Activated CD4-positive, alpha-beta T cell treated with anti-CD3 and anti-CD28 coated beads for 36 hours (primary cell): Measurements from ENCODE around the gene COL4A1. TPM values are rescaled to one million over a fixed set of nuclear protein-coding genes. Genes with fewer than 3 reads are reported as not detected.

Source experiments
- ATAC-seq: fragments of 200-7000 bp; cut with Tn5 transposase; one replicate; pipeline ENCODE4 v1.10.0; 2021; ENCODE audit warnings: mild to moderate bottlenecking, moderate library complexity
- CTCF ChIA-PET: fragments of 350-600 bp; sonication (Branson Sonifier 250); formaldehyde crosslinking; loops from one replicate; lab custom pipeline; 2021; ENCODE audit warnings: antibody characterized with exemption; lab: Charles Lee
- POLR2A ChIA-PET: fragments of 350-600 bp; sonication (Branson Sonifier 250); formaldehyde crosslinking; loops from one replicate; lab custom pipeline; 2021; ENCODE audit warnings: antibody characterized with exemption, inconsistent platforms; lab: Charles Lee
- DNase-seq: peaks from one replicate; pipeline ENCODE4 v3.0.0-alpha.2; 2020
- H3K27ac Mint-ChIP-seq: one replicate; pipeline ENCODE4 v1.8.0; 2021; ENCODE audit warnings: mixed read lengths
- H3K27me3 Mint-ChIP-seq: one replicate; pipeline ENCODE4 v1.8.0; 2021; ENCODE audit warnings: mixed read lengths
- H3K36me3 Mint-ChIP-seq: one replicate; pipeline ENCODE4 v1.8.0; 2021; ENCODE audit warnings: low read depth, mixed read lengths
- H3K4me1 Mint-ChIP-seq: one replicate; pipeline ENCODE4 v1.8.0; 2021; ENCODE audit warnings: mixed read lengths
- H3K4me3 Mint-ChIP-seq: one replicate; pipeline ENCODE4 v1.8.0; 2021; ENCODE audit warnings: mild to moderate bottlenecking, moderate library complexity, mixed read lengths
- H3K9me3 Mint-ChIP-seq: one replicate; pipeline ENCODE4 v1.8.0; 2021; ENCODE audit warnings: low read depth, mixed read lengths
- intact Hi-C, 2 experiments: fragments of 100-400 bp; cut with DNase I in 1 of 2; cut with micrococcal nuclease in 1 of 2; formaldehyde crosslinking; loops; one replicate each; pipeline versions ENCODE4 v1.14.2 to v1.15.1; 2022 to 2024; cut with DNase I, micrococcal nuclease
- total RNA-seq, 2 experiments: library from RNA; stranded (reverse); gene quantifications; one replicate each; pipeline ENCODE4 v1.2.3, GENCODE V29; 2021

The COL4A1 gene
- total RNA-seq, 2 experiments from 2014 or later, result 0.14 TPM; not detected in 1

DNA sequence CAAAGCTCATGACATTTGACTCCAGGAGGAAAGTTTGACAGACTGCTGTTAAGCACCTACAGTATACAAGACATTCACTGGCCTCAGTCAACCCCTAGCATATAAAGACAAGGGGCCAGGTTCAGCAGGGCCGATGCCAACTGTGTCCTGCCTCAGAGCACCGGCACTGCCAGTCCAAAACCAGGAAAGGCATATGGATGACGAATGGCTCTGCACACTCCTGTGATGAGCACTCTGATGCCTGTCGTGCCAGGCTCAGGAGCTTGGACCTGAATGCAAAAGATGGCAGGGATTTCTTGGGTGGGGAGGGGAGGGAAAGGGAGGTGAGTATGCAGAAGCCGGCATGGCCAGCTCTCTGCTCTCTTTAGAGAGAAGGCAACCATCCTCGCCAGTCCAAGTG lies 38.9 kb downstream of the COL4A1 start:
- Mint-ChIP-seq H3K36me3 (no peaks in the 10 kb centered on the region), H3K9me3 (no peaks in the 10 kb centered on the region), H3K27me3 (peaks cover 15% of the 10 kb centered on the region), H3K27ac (no peak overlapping the region), H3K4me3 (no peak overlapping the region), H3K4me1 (no peaks in the 10 kb centered on the region)
- intact Hi-C loops, result no loop called here
- ATAC-seq (no peak), DNase-seq (no peak)
- ChIA-PET CTCF (interaction anchor here (0.6 to 0.8 kb wide), 2 partner anchors 9 to 324 kb away, joined by 3 to 4 read pairs; no protein-coding TSS in a partner anchor), POLR2A (no interaction called here)

DNA sequence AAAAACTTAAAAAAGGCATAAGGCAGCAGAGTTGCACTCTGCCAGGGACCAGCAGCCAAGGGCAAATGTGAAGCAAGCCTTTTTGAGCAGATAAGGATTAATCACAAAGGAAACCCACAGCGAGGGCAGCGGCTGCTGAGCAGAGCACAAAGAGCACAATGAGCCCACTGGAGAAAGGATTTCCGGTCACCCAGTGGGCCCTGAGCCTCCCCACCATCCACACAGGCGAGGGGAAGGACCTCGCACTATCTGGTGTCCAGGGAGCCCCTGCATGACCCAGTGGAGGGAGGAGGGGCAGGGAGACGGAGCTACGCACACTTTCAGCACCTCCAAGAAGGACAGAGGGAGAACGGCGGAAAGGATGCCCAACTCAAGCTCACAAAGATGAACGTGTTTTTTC lies 40.0 kb downstream of the COL4A1 start:
- CTCF ChIA-PET, result no interaction called here
- H3K9me3 Mint-ChIP-seq, result no peaks in the 10 kb centered on the region
- ATAC-seq (no peak), DNase-seq (no peak)
- H3K4me3 Mint-ChIP-seq, result no peak overlapping the region
- POLR2A ChIA-PET, result no interaction called here
- intact Hi-C loops, result no loop called here
- no peak overlapping the region for H3K27ac Mint-ChIP-seq
- H3K27me3 Mint-ChIP-seq, result peaks cover 21% of the 10 kb centered on the region
- H3K36me3 Mint-ChIP-seq, result no peaks in the 10 kb centered on the region
- H3K4me1 Mint-ChIP-seq, result no peaks in the 10 kb centered on the region

DNA sequence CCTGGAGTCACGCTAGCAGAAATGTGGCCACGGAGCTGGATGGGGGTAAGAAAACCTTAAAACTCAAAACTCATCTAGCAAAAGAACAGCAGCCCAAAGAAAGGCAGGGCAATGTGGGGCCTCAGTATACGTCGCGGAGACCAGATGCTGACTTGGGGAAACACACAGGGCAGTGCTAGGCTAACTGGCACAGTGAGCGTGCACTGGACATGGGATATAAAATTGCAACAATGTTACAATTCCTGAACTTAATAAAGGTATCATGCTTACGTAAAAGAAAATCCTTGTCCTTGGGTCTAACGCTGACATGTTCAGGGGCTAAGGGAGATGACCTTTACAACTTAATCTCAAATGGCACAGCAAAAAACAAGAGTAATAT lies 40.5 kb downstream of the COL4A1 start:
- Mint-ChIP-seq H3K27ac (no peak overlapping the region), H3K27me3 (peaks cover 26% of the 10 kb centered on the region), H3K9me3 (no peaks in the 10 kb centered on the region), H3K4me1 (no peaks in the 10 kb centered on the region), H3K36me3 (no peaks in the 10 kb centered on the region), H3K4me3 (no peak overlapping the region)
- DNase-seq (no peak), ATAC-seq (no peak)
- POLR2A ChIA-PET, result no interaction called here
- CTCF ChIA-PET, result interaction anchor here (0.9 kb wide), 1 partner anchor 13 kb away, joined by 4 read pairs; no protein-coding TSS in a partner anchor
- intact Hi-C loops, result no loop called here

DNA sequence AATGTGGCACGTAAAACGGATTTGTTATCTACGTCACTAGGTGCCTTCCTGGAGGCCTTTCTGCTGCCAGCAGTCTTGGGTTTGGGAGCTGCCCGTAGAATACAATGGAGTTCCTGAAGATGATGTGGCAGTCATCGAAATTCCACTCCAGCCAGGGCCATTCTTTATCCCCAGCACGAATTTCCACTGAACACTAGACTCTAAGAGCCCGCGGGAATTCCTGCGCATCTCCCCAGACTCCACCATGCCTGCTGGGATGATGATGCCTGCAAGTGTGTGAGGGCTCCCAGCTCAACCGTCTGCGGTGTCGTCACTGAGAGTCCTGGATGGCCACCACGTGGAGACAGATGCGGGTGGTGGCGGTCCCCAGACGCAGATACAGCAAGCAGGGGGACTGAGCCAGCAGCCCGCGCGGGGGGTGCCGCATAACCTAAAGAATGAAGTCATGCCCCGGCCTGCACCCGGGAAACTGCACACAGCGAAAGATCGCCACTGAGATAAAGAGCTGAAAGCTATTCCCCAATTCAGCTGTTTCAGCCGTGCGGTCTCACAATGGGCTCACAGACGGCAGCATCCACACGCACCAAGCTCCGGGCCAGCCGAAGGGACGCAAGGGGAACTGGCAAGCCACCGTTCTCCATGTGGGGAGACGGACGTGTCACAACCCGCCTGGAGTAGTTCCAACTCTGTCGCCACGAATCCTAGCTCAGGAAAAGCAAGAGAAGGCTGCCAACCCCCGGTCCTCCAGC lies 41.1 kb downstream of the COL4A1 start:
- no peaks in the 10 kb centered on the region for H3K9me3 Mint-ChIP-seq
- no peak overlapping the region for H3K27ac Mint-ChIP-seq
- intact Hi-C loops, result no loop called here
- H3K36me3 Mint-ChIP-seq, result no peaks in the 10 kb centered on the region
- H3K27me3 Mint-ChIP-seq, result peaks cover 26% of the 10 kb centered on the region
- POLR2A ChIA-PET, result no interaction called here
- ATAC-seq, result no peak
- no peak overlapping the region for H3K4me3 Mint-ChIP-seq
- DNase-seq, result no peak
- CTCF ChIA-PET, result interaction anchor here (0.9 kb wide), 1 partner anchor 12 kb away, joined by 4 read pairs; no protein-coding TSS in a partner anchor
- no peaks in the 10 kb centered on the region for H3K4me1 Mint-ChIP-seq

DNA sequence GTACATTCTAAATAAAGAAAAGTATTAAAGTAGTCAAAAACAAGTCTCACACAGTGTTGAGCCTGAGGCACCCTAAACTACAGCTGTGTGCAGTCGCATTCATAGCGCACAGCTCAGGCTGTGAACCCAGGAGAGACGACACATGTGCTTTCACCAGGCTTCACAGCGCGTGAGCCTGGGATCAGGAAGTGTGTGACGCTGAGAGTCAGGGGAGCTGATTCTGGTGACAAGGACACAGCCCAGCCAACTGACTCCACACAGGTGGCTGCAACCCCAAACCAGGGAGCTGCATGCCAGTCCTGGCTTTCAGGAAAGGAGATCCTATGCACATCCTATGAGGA lies 41.6 kb downstream of the COL4A1 start:
- no peaks in the 10 kb centered on the region for H3K36me3 Mint-ChIP-seq
- intact Hi-C loops, result no loop called here
- ChIA-PET CTCF (no interaction called here), POLR2A (no interaction called here)
- DNase-seq, result no peak
- no peaks in the 10 kb centered on the region for H3K9me3 Mint-ChIP-seq
- peaks cover 29% of the 10 kb centered on the region for H3K27me3 Mint-ChIP-seq
- H3K4me1 Mint-ChIP-seq, result no peaks in the 10 kb centered on the region
- H3K27ac Mint-ChIP-seq, result no peak overlapping the region
- no peak overlapping the region for H3K4me3 Mint-ChIP-seq
- ATAC-seq, result no peak

DNA sequence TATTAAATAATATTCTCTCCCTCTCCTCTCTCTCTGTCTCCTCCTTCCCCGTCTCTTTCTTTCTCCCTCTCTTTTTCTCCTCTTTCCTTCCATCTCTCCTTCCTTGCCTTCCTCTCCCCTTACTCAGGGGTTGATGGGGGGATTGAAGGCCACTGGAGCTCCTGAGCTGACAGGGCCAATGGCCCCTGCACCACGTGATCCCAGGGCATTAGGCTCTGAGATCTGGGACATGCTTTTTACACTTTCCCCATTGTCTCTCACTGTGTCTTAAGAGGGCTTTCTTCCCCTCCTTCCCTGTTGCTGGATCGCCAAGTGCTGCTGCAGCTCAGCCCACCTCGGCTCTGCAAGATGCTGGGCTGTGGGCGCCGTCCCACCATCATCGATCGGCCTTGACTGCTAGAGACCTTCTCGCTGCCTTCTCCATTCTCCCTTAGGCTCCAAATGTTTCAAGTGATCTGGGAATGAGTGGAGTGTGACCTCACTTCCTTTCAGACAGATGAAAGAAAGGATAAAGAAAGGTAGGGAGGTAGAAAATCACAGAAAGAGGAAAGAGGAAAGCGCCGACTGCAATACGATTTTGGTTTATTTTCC lies 42.2 kb downstream of the COL4A1 start:
- no peak overlapping the region for H3K4me3 Mint-ChIP-seq
- H3K4me1 Mint-ChIP-seq, result no peaks in the 10 kb centered on the region
- H3K36me3 Mint-ChIP-seq, result no peaks in the 10 kb centered on the region
- H3K27ac Mint-ChIP-seq, result no peak overlapping the region
- ChIA-PET POLR2A (no interaction called here), CTCF (no interaction called here)
- no peaks in the 10 kb centered on the region for H3K9me3 Mint-ChIP-seq
- intact Hi-C loops, result no loop called here
- no peak for DNase-seq
- peaks cover 35% of the 10 kb centered on the region for H3K27me3 Mint-ChIP-seq
- ATAC-seq, result no peak

DNA sequence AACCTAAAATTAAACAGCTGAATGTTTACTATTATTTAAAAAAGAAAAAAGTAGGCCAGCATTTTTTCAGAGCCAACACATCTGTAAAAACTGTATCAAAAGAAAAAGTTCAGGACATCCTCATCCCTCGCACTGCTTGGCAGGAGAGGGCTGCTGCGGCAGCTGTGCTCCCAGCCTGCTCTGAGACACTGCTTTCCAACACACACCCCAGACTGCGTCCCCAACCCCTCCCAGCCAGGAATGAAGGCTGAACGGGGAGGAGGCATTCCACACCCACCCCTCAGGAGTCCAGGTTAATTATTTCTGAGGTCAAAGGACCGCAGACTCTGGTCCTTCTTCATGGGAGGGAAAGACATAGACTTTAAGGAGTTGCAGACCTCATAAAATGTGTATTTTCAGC lies 43.1 kb downstream of the COL4A1 start:
- CTCF ChIA-PET, result interaction anchor here (0.7 kb wide), 1 partner anchor 432 kb away, joined by 3 read pairs; no protein-coding TSS in a partner anchor
- H3K27me3 Mint-ChIP-seq, result peaks cover 35% of the 10 kb centered on the region
- no peak overlapping the region for H3K4me3 Mint-ChIP-seq
- ATAC-seq, result no peak
- no peaks in the 10 kb centered on the region for H3K36me3 Mint-ChIP-seq
- POLR2A ChIA-PET, result no interaction called here
- intact Hi-C loops, result no loop called here
- no peak for DNase-seq
- H3K27ac Mint-ChIP-seq, result no peak overlapping the region
- H3K9me3 Mint-ChIP-seq, result no peaks in the 10 kb centered on the region
- H3K4me1 Mint-ChIP-seq, result no peaks in the 10 kb centered on the region

DNA sequence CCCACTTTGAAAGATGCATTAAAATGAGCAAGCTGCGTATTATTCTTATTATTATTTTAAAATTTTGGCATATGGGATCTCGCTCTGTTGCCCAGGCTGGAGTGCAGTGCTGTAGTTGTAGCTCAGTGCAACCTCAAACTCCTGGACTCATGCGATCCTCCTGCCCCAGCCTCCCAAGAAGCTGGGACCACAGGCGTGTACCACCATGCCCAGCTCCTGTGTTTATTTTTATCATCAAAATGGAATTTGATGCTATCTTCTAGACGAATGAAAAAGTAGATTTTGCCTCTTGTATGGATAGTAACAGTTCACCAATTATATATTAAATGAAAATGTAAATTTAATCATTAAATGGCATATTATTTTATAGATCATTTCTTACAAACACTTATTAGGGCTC lies 43.6 kb downstream of the COL4A1 start:
- no peaks in the 10 kb centered on the region for H3K9me3 Mint-ChIP-seq
- no peak for DNase-seq
- no peak overlapping the region for H3K27ac Mint-ChIP-seq
- peaks cover 35% of the 10 kb centered on the region for H3K27me3 Mint-ChIP-seq
- ChIA-PET POLR2A (no interaction called here), CTCF (interaction anchor here (0.7 kb wide), 1 partner anchor 432 kb away, joined by 3 read pairs; no protein-coding TSS in a partner anchor)
- H3K36me3 Mint-ChIP-seq, result no peaks in the 10 kb centered on the region
- ATAC-seq, result no peak
- H3K4me1 Mint-ChIP-seq, result no peaks in the 10 kb centered on the region
- intact Hi-C loops, result no loop called here
- H3K4me3 Mint-ChIP-seq, result no peak overlapping the region

DNA sequence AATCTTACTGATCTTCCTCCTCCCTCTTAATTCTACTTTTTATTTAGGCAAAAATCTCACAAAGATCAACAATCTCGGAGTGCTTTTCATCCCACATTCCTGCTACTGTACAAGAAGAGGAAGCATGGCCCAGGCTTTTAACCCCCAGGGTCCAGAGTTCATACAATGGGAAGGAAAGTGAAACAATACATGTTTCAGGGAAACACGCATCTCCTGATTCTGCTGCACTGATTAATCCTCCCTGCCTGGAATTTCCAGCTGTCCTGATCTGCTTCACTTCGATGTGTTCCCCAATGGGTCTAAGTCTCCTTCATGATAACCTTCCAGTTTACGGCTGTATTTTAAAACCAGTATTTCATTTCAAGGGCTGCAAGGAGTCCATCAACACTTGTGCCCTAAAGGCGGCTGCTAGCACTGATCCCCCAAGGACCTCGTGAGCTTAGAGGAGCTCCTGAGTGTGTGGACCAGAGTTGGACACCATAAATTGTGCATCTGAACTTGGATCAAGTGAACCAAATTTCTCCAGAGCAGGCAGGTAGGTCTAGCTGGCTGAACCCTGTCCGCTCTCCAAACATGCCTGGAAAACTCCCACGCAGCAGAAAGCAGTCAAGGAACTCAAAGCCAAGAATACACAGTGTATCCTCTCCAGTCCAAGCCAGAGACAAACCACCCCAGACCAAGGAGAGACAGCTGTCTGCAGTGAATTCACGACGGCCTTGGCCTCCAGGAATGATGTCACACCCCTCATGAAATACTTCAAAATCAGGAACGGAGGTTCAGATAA lies 44.3 kb downstream of the COL4A1 start:
- no peak overlapping the region for H3K4me3 Mint-ChIP-seq
- POLR2A ChIA-PET, result no interaction called here
- CTCF ChIA-PET, result no interaction called here
- no peak for DNase-seq
- ATAC-seq, result no peak
- H3K4me1 Mint-ChIP-seq, result no peaks in the 10 kb centered on the region
- peaks cover 33% of the 10 kb centered on the region for H3K27me3 Mint-ChIP-seq
- H3K9me3 Mint-ChIP-seq, result no peaks in the 10 kb centered on the region
- intact Hi-C loops, result no loop called here
- no peak overlapping the region for H3K27ac Mint-ChIP-seq
- H3K36me3 Mint-ChIP-seq, result no peaks in the 10 kb centered on the region

DNA sequence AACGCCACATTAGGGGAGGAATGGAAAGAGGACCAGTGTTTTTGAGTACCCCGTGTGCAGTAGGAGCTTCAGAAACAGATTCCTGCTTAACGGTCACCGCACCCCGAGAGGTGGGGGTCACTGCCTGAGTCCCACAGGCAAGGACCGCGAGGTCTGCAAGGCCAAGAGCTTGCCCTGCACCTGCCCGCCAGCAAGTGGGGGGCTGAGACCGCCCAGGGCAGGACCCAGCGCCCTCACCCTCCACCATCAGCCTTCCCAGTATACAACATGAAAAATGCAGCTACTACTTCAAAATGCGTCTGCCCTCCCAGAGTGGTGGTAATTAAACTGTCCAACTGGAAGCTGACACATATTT lies 44.9 kb downstream of the COL4A1 start:
- H3K4me3 Mint-ChIP-seq, result no peak overlapping the region
- no peaks in the 10 kb centered on the region for H3K9me3 Mint-ChIP-seq
- no peaks in the 10 kb centered on the region for H3K4me1 Mint-ChIP-seq
- ATAC-seq (no peak), DNase-seq (no peak)
- intact Hi-C loops, result no loop called here
- no peaks in the 10 kb centered on the region for H3K36me3 Mint-ChIP-seq
- H3K27me3 Mint-ChIP-seq, result peaks cover 33% of the 10 kb centered on the region
- POLR2A ChIA-PET, result interaction anchor here (0.5 kb wide), 1 partner anchor 472 kb away, joined by 3 read pairs; no protein-coding TSS in a partner anchor
- CTCF ChIA-PET, result no interaction called here
- no peak overlapping the region for H3K27ac Mint-ChIP-seq

DNA sequence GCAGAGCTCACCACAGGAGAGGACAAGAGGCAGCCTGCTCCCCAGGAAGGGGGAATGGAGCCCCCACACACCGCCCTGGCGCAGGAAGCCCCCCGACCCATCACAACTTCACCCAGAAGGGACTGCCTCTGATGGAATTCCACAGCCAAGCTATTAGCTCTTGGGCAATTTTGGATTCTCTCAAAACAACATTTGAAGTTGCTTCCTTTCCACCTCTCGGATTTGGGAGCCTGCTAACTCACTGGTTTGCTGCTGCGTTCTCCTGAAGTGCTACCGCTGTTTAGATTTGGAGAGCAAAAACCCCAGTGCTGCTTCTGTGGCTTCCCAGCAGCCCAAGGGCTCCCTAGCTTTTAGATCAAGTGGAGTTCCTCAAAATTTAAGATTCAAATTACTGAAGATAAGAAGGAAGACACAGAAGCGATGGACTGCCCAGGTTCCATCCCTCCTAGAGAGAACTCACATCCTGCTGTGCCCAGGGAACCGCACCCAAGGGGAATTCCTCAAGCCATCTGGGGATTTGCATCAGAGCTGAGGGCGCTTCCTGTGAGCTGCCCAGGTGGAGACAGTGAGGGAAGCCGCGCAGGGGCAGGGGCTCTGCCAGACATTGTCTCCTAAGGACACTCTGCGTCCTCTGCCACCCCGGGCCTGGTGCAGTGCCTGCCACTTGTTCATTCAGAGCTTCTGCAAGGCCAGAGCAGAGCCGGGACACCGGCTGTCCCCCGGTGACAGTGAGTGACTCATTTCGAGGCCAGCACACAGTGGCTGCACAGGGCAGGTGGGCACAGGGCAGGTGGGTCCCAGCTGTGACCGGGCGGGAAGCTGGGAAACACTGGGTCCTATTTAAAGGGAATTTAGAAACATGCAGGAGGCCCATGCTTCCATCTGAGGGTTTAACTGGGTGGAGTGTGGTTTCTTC lies 45.5 kb downstream of the COL4A1 start:
- no peak for DNase-seq
- CTCF ChIA-PET, result no interaction called here
- Mint-ChIP-seq H3K27ac (no peak overlapping the region), H3K9me3 (no peaks in the 10 kb centered on the region), H3K27me3 (peaks cover 33% of the 10 kb centered on the region), H3K4me3 (no peak overlapping the region), H3K36me3 (no peaks in the 10 kb centered on the region), H3K4me1 (no peaks in the 10 kb centered on the region)
- POLR2A ChIA-PET, result interaction anchor here (0.5 kb wide), 1 partner anchor 471 kb away, joined by 3 read pairs; no protein-coding TSS in a partner anchor
- intact Hi-C loops, result no loop called here
- ATAC-seq, result no peak
